Tibial artery (tissue), 4 donors: ENCODE data around the gene GDI2.
"Not testable (repeated sequence)": the region's sequence is repeated elsewhere in the genome, so short reads cannot be mapped to it uniquely, and the experiment has no call there.

Source experiments
- DNase-seq, 2 donors: peaks; one replicate each; pipeline ENCODE4 v3.0.0-alpha.2; 2019
- H3K27ac ChIP-seq, 2 donors: fragments of 200-600 bp; sonication (generic) in 1 of 2; 1 replicate in 1 of 2; 2 replicates in 1 of 2; pipeline ENCODE4 v1.5.1; 2018 to 2019; ENCODE audit warnings: mild to moderate bottlenecking in 1 of 2
- H3K27me3 ChIP-seq, 2 donors: fragments of 200-600 bp; sonication (generic) in 1 of 2; one replicate each; pipeline versions ENCODE4 v1.5.1 to v1.6.0; 2016 to 2019
- H3K36me3 ChIP-seq, 3 donors: fragments of 200-600 bp; sonication (generic) in 2 of 3; one replicate each; pipeline ENCODE4 v1.5.1; 2016 to 2019; ENCODE audit warnings: mild to moderate bottlenecking in 2 of 3
- H3K4me1 ChIP-seq, 4 donors: fragments of 200-600 bp; sonication (generic) in 2 of 4; 1 replicate in 3 of 4; 2 replicates in 1 of 4; pipeline ENCODE4 v1.5.1; 2016 to 2019
- H3K4me3 ChIP-seq, 2 donors: fragments of 200-600 bp; sonication (generic) in 1 of 2; 1 replicate in 1 of 2; 2 replicates in 1 of 2; pipeline ENCODE4 v1.5.1; 2018 to 2019; ENCODE audit warnings: mild to moderate bottlenecking in 2 of 2
- H3K9me3 ChIP-seq, 3 donors: fragments of 200-600 bp; sonication (generic) in 1 of 3; one replicate each; pipeline ENCODE4 v1.5.1; 2016 to 2019
- CTCF ChIP-seq, 2 experiments: fragments of 200-600 bp in 1 of 2; fragments of 450-650 bp in 1 of 2; IDR thresholded peaks; one replicate each; pipeline ENCODE4 v1.5.1; 2017 to 2019; ENCODE audit warnings: antibody characterized with exemption in 2 of 2, mild to moderate bottlenecking in 1 of 2, moderate library complexity in 1 of 2
- intact Hi-C: fragments of 100-400 bp; cut with DNase I; formaldehyde crosslinking; loops from one replicate; pipeline ENCODE4 v1.15.0; 2023; ENCODE audit warnings: low total_unique reads

The GDI2 gene

DNA sequence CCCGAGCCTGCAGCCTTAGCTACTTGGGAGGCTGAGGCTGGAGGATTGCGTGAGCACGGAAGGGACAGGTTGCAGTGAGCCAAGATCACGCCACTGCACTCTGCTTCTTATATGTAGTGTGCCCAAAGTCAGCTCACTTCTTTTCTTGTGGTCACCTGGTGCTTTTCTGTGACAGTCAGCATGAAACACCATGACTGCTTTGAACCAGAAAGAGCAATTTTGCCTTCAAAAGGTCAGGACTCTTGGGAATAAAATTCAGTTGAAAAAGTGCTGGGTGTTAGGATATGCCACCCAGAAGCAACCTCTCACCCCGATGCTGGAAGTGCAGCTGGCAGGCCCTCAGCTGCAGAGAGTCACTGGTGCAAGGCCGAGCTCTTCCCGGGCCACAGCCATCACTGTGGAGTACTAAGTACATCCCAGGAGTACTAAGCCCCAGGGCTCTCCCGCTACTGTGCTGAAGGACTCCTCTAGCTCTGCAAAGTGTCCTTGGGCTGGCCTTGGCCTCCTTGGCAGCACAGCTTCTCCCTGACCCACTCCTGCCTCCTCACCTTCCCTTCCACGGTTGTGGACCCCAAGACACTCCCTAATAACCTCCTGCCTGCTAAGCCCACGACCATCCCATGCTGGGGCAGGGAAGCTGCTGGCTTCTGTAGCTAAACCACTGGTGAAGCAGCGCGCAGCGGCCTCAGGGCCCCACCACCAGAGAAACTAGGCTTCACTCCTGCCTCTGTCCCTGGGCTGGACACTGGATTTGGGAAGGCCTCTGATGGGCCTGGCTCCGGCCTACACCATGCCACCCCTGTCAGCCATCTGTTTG lies 17.6 kb upstream of the GDI2 start:
- H3K27me3 ChIP-seq = no peaks in the 10 kb centered on the region
- no peak overlapping the region for H3K27ac ChIP-seq
- no peak for DNase-seq
- no peaks in the 10 kb centered on the region for H3K36me3 ChIP-seq
- H3K4me3 ChIP-seq = no peak overlapping the region
- no peaks in the 10 kb centered on the region for H3K9me3 ChIP-seq
- intact Hi-C loops = no loop called here
- no peaks in the 10 kb centered on the region for H3K4me1 ChIP-seq
- TF ChIP-seq CTCF (IDR thresholded peaks at IDR 0.05) = no peak

- no peaks in the 10 kb centered on the region for H3K36me3 ChIP-seq
- H3K27me3 ChIP-seq = no peaks in the 10 kb centered on the region
- H3K4me3 ChIP-seq = no peak overlapping the region
- H3K9me3 ChIP-seq = no peaks in the 10 kb centered on the region
- no peak for TF ChIP-seq CTCF (IDR thresholded peaks at IDR 0.05)
- H3K27ac ChIP-seq = no peak overlapping the region
- intact Hi-C loops = no loop called here
- no peak for DNase-seq
- no peaks in the 10 kb centered on the region for H3K4me1 ChIP-seq
Observed at GRCh38 chr10:5829267-5829666, 16.0 kb upstream of the GDI2 start.

GRCh38 chr10:5828725-5829124 lies 15.5 kb upstream of the GDI2 start:
- no peaks in the 10 kb centered on the region for H3K4me1 ChIP-seq
- no peaks in the 10 kb centered on the region for H3K27me3 ChIP-seq
- intact Hi-C loops = no loop called here
- TF ChIP-seq CTCF (IDR thresholded peaks at IDR 0.05) = no peak
- no peaks in the 10 kb centered on the region for H3K36me3 ChIP-seq
- no peak for DNase-seq
- no peak overlapping the region for H3K27ac ChIP-seq
- H3K4me3 ChIP-seq = no peak overlapping the region
- H3K9me3 ChIP-seq = no peaks in the 10 kb centered on the region

GRCh38 chr10:5827841-5828240 lies 14.6 kb upstream of the GDI2 start:
- Histone ChIP-seq H3K9me3 (no peaks in the 10 kb centered on the region), H3K27me3 (no peaks in the 10 kb centered on the region), H3K36me3 (no peaks in the 10 kb centered on the region), H3K4me3 (no peak overlapping the region), H3K4me1 (no peaks in the 10 kb centered on the region), H3K27ac (no peak overlapping the region)
- TF ChIP-seq CTCF (IDR thresholded peaks at IDR 0.05) = no peak
- intact Hi-C loops = no loop called here
- DNase-seq = no peak

- H3K27me3 ChIP-seq, H3K4me3 ChIP-seq, H3K27ac ChIP-seq, H3K9me3 ChIP-seq, intact Hi-C loops, H3K4me1 ChIP-seq, H3K36me3 ChIP-seq, DNase-seq: not testable (repeated sequence)
Observed at GRCh38 chr10:5826511-5826910, 13.3 kb upstream of the GDI2 start.

DNA sequence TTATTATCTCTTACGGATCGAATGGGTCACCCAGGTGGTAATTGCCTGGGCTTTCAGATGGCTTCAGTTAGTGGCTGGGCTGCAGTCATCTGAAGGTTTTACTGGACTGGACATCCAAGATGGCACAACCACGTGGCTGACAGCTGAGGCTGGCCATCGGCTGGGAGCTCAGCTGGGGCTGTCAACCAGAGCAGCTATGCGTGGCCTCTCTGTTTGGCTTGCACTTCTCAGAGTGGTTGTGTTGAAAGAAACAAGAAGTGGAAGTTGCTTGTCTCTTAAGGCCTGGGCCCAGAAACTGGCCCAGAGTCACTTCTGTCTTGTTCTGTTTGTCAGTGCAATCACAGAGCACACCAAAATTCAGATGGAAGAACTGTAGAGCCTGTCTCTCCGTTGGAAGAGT lies 5.7 kb upstream of the GDI2 start:
- no peak for DNase-seq
- Histone ChIP-seq H3K27me3 (no peaks in the 10 kb centered on the region), H3K27ac (no peak overlapping the region), H3K4me1 (peaks cover 0 to 9% (median 0%) of the 10 kb centered on the region in 4 donors), H3K36me3 (no peaks in the 10 kb centered on the region), H3K4me3 (no peak overlapping the region), H3K9me3 (no peaks in the 10 kb centered on the region)
- intact Hi-C loops = loop anchor here (10.0 kb wide), 2 partner anchors 184 to 374 kb away; no protein-coding TSS in a partner anchor
- TF ChIP-seq CTCF (IDR thresholded peaks at IDR 0.05) = no peak
